ENCODE measurements around the gene UIMC1. TPM values are rescaled to one million over a fixed set of nuclear protein-coding genes. Genes with fewer than 3 reads are reported as not detected.
A peak's percentile ranks its signal among the peaks of the same experiment; 100 is the strongest.

UIMC1 gene
- total and polyA plus RNA-seq, 2 donors, result 44.4 to 51.8 TPM

DNA sequence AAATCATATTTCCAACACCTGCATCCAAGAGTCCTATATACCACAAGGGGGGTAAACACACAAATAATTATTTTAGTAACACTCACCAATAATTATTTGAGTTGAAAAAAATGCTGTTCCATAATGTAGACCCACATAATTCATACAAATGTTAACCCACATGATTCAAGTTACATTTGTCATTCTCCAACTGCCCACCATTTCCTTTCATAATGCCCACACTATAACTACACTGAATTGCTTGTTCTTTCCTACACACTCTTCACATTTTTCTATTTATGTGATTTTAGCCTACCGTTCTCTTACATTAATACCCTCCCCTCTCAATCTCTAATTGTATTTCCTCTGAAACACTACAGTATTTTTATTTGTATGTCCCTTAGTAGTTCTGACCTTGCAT, 71.6 kb downstream of the UIMC1 start:
- no peaks in the 10 kb centered on the region for H3K9me3 ChIP-seq (ENCODE audit: control insufficient read depth in 2 of 2, insufficient read depth in 1 of 2, low read length in 1 of 2)
- 100% methylated on average over 1 of the region's 1 CpG for WGBS
- H3K4me3 ChIP-seq (ENCODE audit: low read length in 2 of 2), result no peak overlapping the region
- H3K27ac ChIP-seq (ENCODE audit: low read depth in 1 of 2, low read length in 1 of 2), result no peak overlapping the region
- H3K4me1 ChIP-seq (ENCODE audit: control insufficient read depth in 2 of 2, insufficient read depth in 2 of 2, low read length in 2 of 2), result no peaks in the 10 kb centered on the region
- peaks cover 16 to 46% of the 10 kb centered on the region in 2 donors for H3K36me3 ChIP-seq (ENCODE audit: control insufficient read depth in 2 of 2, insufficient read depth in 2 of 2, low read length in 1 of 2)
- DNase-seq (ENCODE audit: low read depth in 6 of 9, low spot score in 9 of 9), result no peak
- H3K27me3 ChIP-seq (ENCODE audit: control insufficient read depth in 2 of 2, insufficient read depth in 1 of 2, low read length in 1 of 2), result no peaks in the 10 kb centered on the region

DNA sequence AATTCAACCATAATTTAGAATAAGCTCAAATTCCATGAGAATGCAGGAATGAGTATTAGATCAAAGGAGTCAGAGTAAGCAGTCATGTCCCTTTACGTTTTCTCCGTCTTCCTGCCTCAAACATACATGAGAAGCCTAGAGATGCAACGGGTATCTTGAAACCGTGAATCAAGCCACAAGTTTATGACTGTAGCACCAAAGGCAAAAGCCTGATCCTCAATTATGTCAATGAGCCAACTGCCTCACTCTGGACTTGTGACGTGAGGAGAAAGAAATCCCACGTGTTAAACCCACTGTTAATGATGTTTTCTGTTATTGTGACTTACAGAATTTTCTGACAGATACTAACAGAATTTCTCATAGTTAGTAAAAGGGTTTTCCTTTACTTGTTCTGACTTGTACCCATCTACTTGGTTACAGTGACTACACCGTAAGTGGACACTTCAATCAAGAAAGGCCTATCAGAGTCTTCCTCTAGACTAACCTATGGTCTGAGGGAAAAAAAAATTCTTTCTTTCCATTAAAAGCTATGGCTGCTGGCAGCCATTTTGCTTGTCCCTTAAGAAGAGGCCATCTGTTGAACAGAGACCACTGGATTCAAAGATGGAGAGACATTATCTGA, 72.2 kb downstream of the UIMC1 start:
- no peaks in the 10 kb centered on the region for H3K4me1 ChIP-seq (ENCODE audit: control insufficient read depth in 2 of 2, insufficient read depth in 2 of 2, low read length in 2 of 2)
- no peak overlapping the region for H3K4me3 ChIP-seq (ENCODE audit: low read length in 2 of 2)
- H3K27ac ChIP-seq (ENCODE audit: low read depth in 1 of 2, low read length in 1 of 2), result no peak overlapping the region
- H3K36me3 ChIP-seq (ENCODE audit: control insufficient read depth in 2 of 2, insufficient read depth in 2 of 2, low read length in 1 of 2), result peaks cover 16 to 40% of the 10 kb centered on the region in 2 donors
- no peaks in the 10 kb centered on the region for H3K9me3 ChIP-seq (ENCODE audit: control insufficient read depth in 2 of 2, insufficient read depth in 1 of 2, low read length in 1 of 2)
- DNase-seq (ENCODE audit: low read depth in 6 of 9, low spot score in 9 of 9), result no peak
- no peaks in the 10 kb centered on the region for H3K27me3 ChIP-seq (ENCODE audit: control insufficient read depth in 2 of 2, insufficient read depth in 1 of 2, low read length in 1 of 2)
- 89% methylated on average over 7 of the region's 7 CpGs for WGBS

DNA sequence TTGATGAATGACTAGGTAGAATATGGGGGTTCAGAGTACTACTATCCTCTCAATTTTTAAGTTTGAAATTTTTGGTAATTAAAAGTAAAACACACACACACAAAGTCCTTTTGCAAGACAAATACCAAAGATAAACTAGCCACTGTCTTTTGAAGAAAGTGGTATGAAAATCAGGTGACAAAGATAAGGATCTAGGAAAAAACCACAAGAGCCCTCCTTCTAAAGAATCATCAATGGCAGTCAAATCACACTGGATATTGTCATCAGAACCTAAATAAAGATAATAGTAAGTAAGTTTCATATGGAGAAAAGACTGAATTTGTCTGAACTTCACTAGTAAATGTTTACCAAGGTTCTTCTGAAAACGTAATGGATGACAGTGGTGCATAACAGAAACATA, 76.9 kb downstream of the UIMC1 start:
- no peak overlapping the region for H3K4me3 ChIP-seq (ENCODE audit: low read length in 2 of 2)
- WGBS, result 88% methylated on average over 1 of the region's 1 CpG
- H3K27me3 ChIP-seq (ENCODE audit: control insufficient read depth in 2 of 2, insufficient read depth in 1 of 2, low read length in 1 of 2), result no peaks in the 10 kb centered on the region
- peak in 1 of 9 donors; percentile 27 for DNase-seq (ENCODE audit: low read depth in 6 of 9, low spot score in 9 of 9)
- H3K9me3 ChIP-seq (ENCODE audit: control insufficient read depth in 2 of 2, insufficient read depth in 1 of 2, low read length in 1 of 2), result no peaks in the 10 kb centered on the region
- H3K27ac ChIP-seq (ENCODE audit: low read depth in 1 of 2, low read length in 1 of 2), result no peak overlapping the region
- H3K36me3 ChIP-seq (ENCODE audit: control insufficient read depth in 2 of 2, insufficient read depth in 2 of 2, low read length in 1 of 2), result peaks cover 11 to 14% of the 10 kb centered on the region in 2 donors
- no peaks in the 10 kb centered on the region for H3K4me1 ChIP-seq (ENCODE audit: control insufficient read depth in 2 of 2, insufficient read depth in 2 of 2, low read length in 2 of 2)

DNA sequence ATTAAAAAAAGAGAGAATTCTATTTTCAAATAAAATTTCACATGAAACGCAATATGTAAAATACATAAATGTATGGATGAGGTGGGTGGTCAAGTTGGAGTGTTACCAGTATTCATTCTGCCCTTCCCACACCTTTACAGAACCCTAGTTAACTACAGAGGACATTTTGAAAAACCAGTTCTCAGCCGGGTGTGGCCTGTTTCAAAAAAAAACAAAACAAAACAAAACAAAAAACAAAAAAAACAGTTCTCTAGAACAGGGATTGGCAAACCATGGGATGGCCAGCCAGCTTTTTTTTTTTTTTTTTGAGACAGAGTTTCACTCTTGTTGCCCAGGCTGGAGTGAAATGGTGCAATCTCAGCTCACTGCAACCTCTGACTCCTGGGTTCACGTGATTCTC, 79.0 kb downstream of the UIMC1 start:
- no peak for DNase-seq (ENCODE audit: low read depth in 6 of 9, low spot score in 9 of 9)
- Histone ChIP-seq H3K4me3 (ENCODE audit: low read length in 2 of 2) (no peak overlapping the region), H3K9me3 (ENCODE audit: control insufficient read depth in 2 of 2, insufficient read depth in 1 of 2, low read length in 1 of 2) (no peaks in the 10 kb centered on the region), H3K27me3 (ENCODE audit: control insufficient read depth in 2 of 2, insufficient read depth in 1 of 2, low read length in 1 of 2) (no peaks in the 10 kb centered on the region), H3K36me3 (ENCODE audit: control insufficient read depth in 2 of 2, insufficient read depth in 2 of 2, low read length in 1 of 2) (peaks cover 4 to 5% of the 10 kb centered on the region in 2 donors), H3K4me1 (ENCODE audit: control insufficient read depth in 2 of 2, insufficient read depth in 2 of 2, low read length in 2 of 2) (no peaks in the 10 kb centered on the region), H3K27ac (ENCODE audit: low read depth in 1 of 2, low read length in 1 of 2) (no peak overlapping the region)
- 97% methylated on average over 3 of the region's 3 CpGs for WGBS

DNA sequence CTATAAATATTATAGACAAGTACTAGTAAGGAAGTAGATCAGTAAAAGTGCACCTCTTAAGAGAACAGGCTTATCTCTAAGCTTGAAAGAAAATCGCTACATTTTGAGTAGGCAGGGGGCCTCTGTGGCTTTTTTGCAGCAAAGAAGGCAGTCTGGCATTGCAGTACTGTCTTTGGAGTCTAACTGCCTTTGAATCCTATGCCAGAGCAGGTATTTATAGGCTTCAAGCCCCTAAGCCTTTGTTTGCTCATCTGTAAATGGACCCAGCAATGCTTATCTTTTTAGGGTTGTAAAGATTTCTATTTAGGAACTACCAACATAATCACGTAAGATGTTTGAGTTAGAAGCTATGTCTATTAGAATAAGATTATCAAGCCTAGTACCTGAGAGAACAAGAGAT, 83.8 kb downstream of the UIMC1 start:
- DNase-seq (ENCODE audit: low read depth in 6 of 9, low spot score in 9 of 9), result peak in 4 of 9 donors; percentile 5 to 40 (median 10)
- Histone ChIP-seq H3K4me3 (ENCODE audit: low read length in 2 of 2) (no peak overlapping the region), H3K36me3 (ENCODE audit: control insufficient read depth in 2 of 2, insufficient read depth in 2 of 2, low read length in 1 of 2) (peaks cover 0 to 14% of the 10 kb centered on the region in 2 donors), H3K9me3 (ENCODE audit: control insufficient read depth in 2 of 2, insufficient read depth in 1 of 2, low read length in 1 of 2) (no peaks in the 10 kb centered on the region), H3K4me1 (ENCODE audit: control insufficient read depth in 2 of 2, insufficient read depth in 2 of 2, low read length in 2 of 2) (no peaks in the 10 kb centered on the region), H3K27ac (ENCODE audit: low read depth in 1 of 2, low read length in 1 of 2) (no peak overlapping the region), H3K27me3 (ENCODE audit: control insufficient read depth in 2 of 2, insufficient read depth in 1 of 2, low read length in 1 of 2) (no peaks in the 10 kb centered on the region)
- 90% methylated on average over 2 of the region's 2 CpGs for WGBS

DNA sequence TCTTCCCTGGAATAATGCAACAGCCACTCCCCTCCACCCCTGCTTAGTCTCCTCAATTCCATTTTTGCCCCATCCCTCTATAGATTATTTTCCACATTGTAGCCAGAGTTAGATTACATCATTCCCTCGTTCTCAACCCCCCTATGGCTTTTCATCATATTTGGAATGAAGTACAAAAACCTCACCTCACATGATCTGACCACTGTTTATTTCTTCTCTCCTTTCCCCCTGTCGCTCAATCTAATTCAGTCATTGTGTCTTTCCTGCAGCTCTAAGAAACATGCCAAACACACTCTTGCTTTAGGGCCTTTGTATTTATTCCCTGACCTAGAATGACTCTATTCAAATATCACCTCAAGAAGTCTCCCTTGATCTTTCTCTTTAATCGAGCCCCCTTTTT, 84.9 kb downstream of the UIMC1 start:
- Histone ChIP-seq H3K4me1 (ENCODE audit: control insufficient read depth in 2 of 2, insufficient read depth in 2 of 2, low read length in 2 of 2) (no peaks in the 10 kb centered on the region), H3K27ac (ENCODE audit: low read depth in 1 of 2, low read length in 1 of 2) (no peak overlapping the region), H3K4me3 (ENCODE audit: low read length in 2 of 2) (no peak overlapping the region), H3K36me3 (ENCODE audit: control insufficient read depth in 2 of 2, insufficient read depth in 2 of 2, low read length in 1 of 2) (peaks cover 0 to 14% of the 10 kb centered on the region in 2 donors), H3K27me3 (ENCODE audit: control insufficient read depth in 2 of 2, insufficient read depth in 1 of 2, low read length in 1 of 2) (no peaks in the 10 kb centered on the region), H3K9me3 (ENCODE audit: control insufficient read depth in 2 of 2, insufficient read depth in 1 of 2, low read length in 1 of 2) (no peaks in the 10 kb centered on the region)
- 95% methylated on average over 3 of the region's 3 CpGs for WGBS
- no peak for DNase-seq (ENCODE audit: low read depth in 6 of 9, low spot score in 9 of 9)

DNA sequence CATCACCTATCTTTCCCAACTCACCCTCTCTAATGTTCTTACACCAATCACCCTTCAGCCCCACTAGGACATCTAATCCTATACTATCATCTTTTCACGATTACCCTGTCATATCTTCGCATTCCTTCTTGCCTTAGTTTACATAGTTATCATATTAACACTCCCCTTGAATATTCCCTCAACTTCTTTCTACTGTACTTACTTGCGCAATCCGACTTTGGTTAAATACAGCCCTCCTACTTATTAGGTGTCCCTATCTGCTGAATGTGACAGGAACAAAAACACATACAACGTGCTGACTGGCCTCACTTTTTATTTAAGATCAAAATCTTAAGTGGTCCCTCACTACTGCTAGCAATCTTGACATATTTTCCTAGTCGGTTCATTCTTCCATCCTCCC, 88.0 kb downstream of the UIMC1 start:
- peaks cover 0 to 14% of the 10 kb centered on the region in 2 donors for H3K36me3 ChIP-seq (ENCODE audit: control insufficient read depth in 2 of 2, insufficient read depth in 2 of 2, low read length in 1 of 2)

DNA sequence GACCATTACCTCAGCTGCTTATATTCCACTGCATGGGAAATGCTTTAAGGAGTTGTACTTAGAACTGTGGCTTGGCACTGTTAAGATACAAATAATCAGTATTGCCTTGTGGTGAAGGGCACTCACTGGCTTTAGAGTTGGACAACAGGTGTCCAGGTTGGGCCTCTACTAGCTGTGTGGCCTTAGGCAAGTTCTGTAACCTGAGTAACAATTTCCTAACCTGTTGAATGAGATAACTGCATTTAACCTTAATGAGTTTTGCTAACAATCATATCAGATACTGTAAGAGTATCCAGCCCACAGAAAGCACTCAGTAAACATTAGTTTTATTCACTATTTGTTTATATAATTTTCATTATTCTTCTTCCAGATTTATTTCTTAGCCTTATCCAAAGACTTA, 90.2 kb downstream of the UIMC1 start:
- DNase-seq (ENCODE audit: low read depth in 6 of 9, low spot score in 9 of 9), result no peak
- H3K36me3 ChIP-seq (ENCODE audit: control insufficient read depth in 2 of 2, insufficient read depth in 2 of 2, low read length in 1 of 2), result peaks cover 0 to 16% of the 10 kb centered on the region in 2 donors
- H3K9me3 ChIP-seq (ENCODE audit: control insufficient read depth in 2 of 2, insufficient read depth in 1 of 2, low read length in 1 of 2), result no peaks in the 10 kb centered on the region
- H3K4me1 ChIP-seq (ENCODE audit: control insufficient read depth in 2 of 2, insufficient read depth in 2 of 2, low read length in 2 of 2), result no peaks in the 10 kb centered on the region
- no peak overlapping the region for H3K27ac ChIP-seq (ENCODE audit: low read depth in 1 of 2, low read length in 1 of 2)
- no peak overlapping the region for H3K4me3 ChIP-seq (ENCODE audit: low read length in 2 of 2)
- H3K27me3 ChIP-seq (ENCODE audit: control insufficient read depth in 2 of 2, insufficient read depth in 1 of 2, low read length in 1 of 2), result no peaks in the 10 kb centered on the region

More for the DNA sequence above, 88.0 kb downstream of the UIMC1 start:
- Histone ChIP-seq H3K27me3 (ENCODE audit: control insufficient read depth in 2 of 2, insufficient read depth in 1 of 2, low read length in 1 of 2) (no peaks in the 10 kb centered on the region), H3K27ac (ENCODE audit: low read depth in 1 of 2, low read length in 1 of 2) (no peak overlapping the region), H3K9me3 (ENCODE audit: control insufficient read depth in 2 of 2, insufficient read depth in 1 of 2, low read length in 1 of 2) (no peaks in the 10 kb centered on the region), H3K4me1 (ENCODE audit: control insufficient read depth in 2 of 2, insufficient read depth in 2 of 2, low read length in 2 of 2) (no peaks in the 10 kb centered on the region), H3K4me3 (ENCODE audit: low read length in 2 of 2) (no peak overlapping the region)
- DNase-seq (ENCODE audit: low read depth in 6 of 9, low spot score in 9 of 9), result no peak
- WGBS, result 97% methylated on average over 6 of the region's 6 CpGs

DNA sequence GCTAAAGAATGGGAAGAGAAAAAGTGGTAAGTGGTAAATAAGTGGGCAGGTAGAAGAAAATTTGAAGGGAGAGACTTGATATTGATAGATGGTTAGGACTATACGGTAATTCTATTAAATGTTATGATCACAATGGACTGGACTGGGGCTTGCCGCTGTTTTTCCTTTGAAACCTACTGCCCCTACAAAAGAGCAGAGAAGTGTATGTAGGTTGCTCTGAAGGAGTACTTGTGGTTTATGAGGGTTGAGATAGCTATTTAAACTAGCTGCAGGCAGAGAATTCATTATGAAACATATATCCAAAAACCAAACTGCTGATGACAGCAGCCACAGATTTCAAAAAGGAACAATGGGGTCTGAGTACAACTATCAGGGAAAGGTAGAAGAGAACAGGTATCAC, 90.7 kb downstream of the UIMC1 start:
- DNase-seq (ENCODE audit: low read depth in 6 of 9, low spot score in 9 of 9), result no peak
- Histone ChIP-seq H3K4me3 (ENCODE audit: low read length in 2 of 2) (no peak overlapping the region), H3K36me3 (ENCODE audit: control insufficient read depth in 2 of 2, insufficient read depth in 2 of 2, low read length in 1 of 2) (peaks cover 0 to 16% of the 10 kb centered on the region in 2 donors), H3K4me1 (ENCODE audit: control insufficient read depth in 2 of 2, insufficient read depth in 2 of 2, low read length in 2 of 2) (no peaks in the 10 kb centered on the region), H3K9me3 (ENCODE audit: control insufficient read depth in 2 of 2, insufficient read depth in 1 of 2, low read length in 1 of 2) (no peaks in the 10 kb centered on the region), H3K27me3 (ENCODE audit: control insufficient read depth in 2 of 2, insufficient read depth in 1 of 2, low read length in 1 of 2) (no peaks in the 10 kb centered on the region), H3K27ac (ENCODE audit: low read depth in 1 of 2, low read length in 1 of 2) (no peak overlapping the region)
- WGBS, result 97% methylated on average over 2 of the region's 2 CpGs
